Endothelial cell of hepatic sinusoid (primary cell): ENCODE results near the gene KCNMB2.
"Not testable (repeated sequence)": the region's sequence is repeated elsewhere in the genome, so short reads cannot be mapped to it uniquely, and the experiment has no call there.

Source experiments
- in situ Hi-C: cut with HindIII; loops from 2 replicates; pipeline ENCODE4 v1.10.0; 2017; ENCODE audit warnings: low sequenced_read_pairs

Gene KCNMB2

GRCh38 chr3:178745861-178746655 lies 209.8 kb downstream of the KCNMB2 start:
- in situ Hi-C loops = not testable (repeated sequence)

GRCh38 chr3:178748874-178749273 lies 212.6 kb downstream of the KCNMB2 start:
- in situ Hi-C loops = no loop called here

GRCh38 chr3:178749471-178749870 lies 213.2 kb downstream of the KCNMB2 start:
- in situ Hi-C loops = no loop called here

GRCh38 chr3:178750639-178751300 lies 214.5 kb downstream of the KCNMB2 start:
- in situ Hi-C loops = no loop called here

- in situ Hi-C loops = no loop called here
Observed at GRCh38 chr3:178752843-178753242, 216.6 kb downstream of the KCNMB2 start.

- in situ Hi-C loops = no loop called here
Observed at GRCh38 chr3:178754852-178755510, 218.7 kb downstream of the KCNMB2 start.

- in situ Hi-C loops = no loop called here
Observed at GRCh38 chr3:178761024-178761423, 224.8 kb downstream of the KCNMB2 start.

GRCh38 chr3:178761461-178761860 lies 225.2 kb downstream of the KCNMB2 start:
- in situ Hi-C loops = no loop called here

- in situ Hi-C loops = no loop called here
Observed at GRCh38 chr3:178762385-178762784, 226.1 kb downstream of the KCNMB2 start.

- in situ Hi-C loops = no loop called here
Observed at GRCh38 chr3:178765472-178765871, 229.2 kb downstream of the KCNMB2 start.

GRCh38 chr3:178767581-178767980 lies 231.3 kb downstream of the KCNMB2 start:
- in situ Hi-C loops = no loop called here

GRCh38 chr3:178768072-178768864 lies 232.0 kb downstream of the KCNMB2 start:
- in situ Hi-C loops = no loop called here

GRCh38 chr3:178771511-178771910 lies 235.3 kb downstream of the KCNMB2 start:
- in situ Hi-C loops = no loop called here

- in situ Hi-C loops = no loop called here
Observed at GRCh38 chr3:178772746-178773145, 236.5 kb downstream of the KCNMB2 start.

GRCh38 chr3:178773358-178773757 lies 237.1 kb downstream of the KCNMB2 start:
- in situ Hi-C loops = no loop called here

GRCh38 chr3:178777718-178778411 lies 241.6 kb downstream of the KCNMB2 start:
- in situ Hi-C loops = no loop called here

GRCh38 chr3:178778589-178778988 lies 242.4 kb downstream of the KCNMB2 start:
- in situ Hi-C loops = no loop called here

GRCh38 chr3:178785961-178786360 lies 249.7 kb downstream of the KCNMB2 start:
- in situ Hi-C loops = no loop called here

- in situ Hi-C loops = no loop called here
Observed at GRCh38 chr3:178787960-178788359, 251.7 kb downstream of the KCNMB2 start.

GRCh38 chr3:178794711-178795110 lies 258.5 kb downstream of the KCNMB2 start:
- in situ Hi-C loops = no loop called here
